ENCODE data around the gene MLLT6. TPM values are rescaled to one million over a fixed set of nuclear protein-coding genes. Genes with fewer than 3 reads are reported as not detected.

The MLLT6 gene
- total and polyA plus RNA-seq, 2 of the 13 experiments (the other 11 are each of a cell fraction or from before 2014, with no cell fraction given): 50.7 to 69.5 TPM

- TF ChIP-seq TFDP2 (CRISPR knock-in tag; IDR thresholded peaks at IDR 0.05) (peak; percentile 50; the same call in 1 of the 2 replicates), MAFK (conservative IDR thresholded peaks at IDR 0.05 in 1 of 2, IDR thresholded peaks at IDR 0.05 in 1 of 2; ENCODE audit: low read length in 2 of 2) (no peak), CHD4 (IDR thresholded peaks at IDR 0.05; ENCODE audit: borderline replicate concordance, low read length) (no peak), STAG1 (CRISPR knock-in tag; IDR thresholded peaks at IDR 0.05) (peak; percentile 95), NCOA2 (CRISPR knock-in tag; IDR thresholded peaks at IDR 0.05) (peak; percentile 48; the same call in 1 of the 2 replicates), DNMT1 (CRISPR knock-in tag; IDR thresholded peaks at IDR 0.05) (peak; percentile 54; the same call in 1 of the 2 replicates), HMGA1 (CRISPR knock-in tag; conservative IDR thresholded peaks at IDR 0.05) (no peak), ZNF576 (CRISPR knock-in tag; IDR thresholded peaks at IDR 0.05) (no peak), ARID2 (CRISPR knock-in tag; IDR thresholded peaks at IDR 0.05; ENCODE audit: borderline replicate concordance) (no peak), KLF13 (CRISPR knock-in tag; IDR thresholded peaks at IDR 0.05) (no peak), GPN1 (CRISPR knock-in tag; IDR thresholded peaks at IDR 0.05; ENCODE audit: borderline replicate concordance) (no peak), WIZ (CRISPR knock-in tag; IDR thresholded peaks at IDR 0.05) (no peak), ZBED4 (CRISPR knock-in tag; IDR thresholded peaks at IDR 0.05; ENCODE audit: borderline replicate concordance) (0 out of 2 replicates have a peak, but pooled peaks have one; percentile 28), MTF1 (CRISPR knock-in tag; IDR thresholded peaks at IDR 0.05) (no peak), RFX3 (CRISPR knock-in tag; IDR thresholded peaks at IDR 0.05) (no peak), ZMYM2 (CRISPR knock-in tag; IDR thresholded peaks at IDR 0.05) (peak; percentile 86), CBX5 (CRISPR knock-in tag; IDR thresholded peaks at IDR 0.05; ENCODE audit: borderline replicate concordance) (peak; percentile 78; the same call in 1 of the 2 replicates), FOXO1 (CRISPR knock-in tag; IDR thresholded peaks at IDR 0.05) (peak; percentile 57)
- TF ChIP-seq, protein P1, sequence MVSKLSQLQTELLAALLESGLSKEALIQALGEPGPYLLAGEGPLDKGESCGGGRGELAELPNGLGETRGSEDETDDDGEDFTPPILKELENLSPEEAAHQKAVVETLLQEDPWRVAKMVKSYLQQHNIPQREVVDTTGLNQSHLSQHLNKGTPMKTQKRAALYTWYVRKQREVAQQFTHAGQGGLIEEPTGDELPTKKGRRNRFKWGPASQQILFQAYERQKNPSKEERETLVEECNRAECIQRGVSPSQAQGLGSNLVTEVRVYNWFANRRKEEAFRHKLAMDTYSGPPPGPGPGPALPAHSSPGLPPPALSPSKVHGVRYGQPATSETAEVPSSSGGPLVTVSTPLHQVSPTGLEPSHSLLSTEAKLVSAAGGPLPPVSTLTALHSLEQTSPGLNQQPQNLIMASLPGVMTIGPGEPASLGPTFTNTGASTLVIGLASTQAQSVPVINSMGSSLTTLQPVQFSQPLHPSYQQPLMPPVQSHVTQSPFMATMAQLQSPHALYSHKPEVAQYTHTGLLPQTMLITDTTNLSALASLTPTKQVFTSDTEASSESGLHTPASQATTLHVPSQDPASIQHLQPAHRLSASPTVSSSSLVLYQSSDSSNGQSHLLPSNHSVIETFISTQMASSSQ (IDR thresholded peaks at IDR 0.05; ENCODE audit: low read depth): no peak
- TF ChIP-seq, protein P1 (CRISPR knock-in tag; IDR thresholded peaks at IDR 0.05; ENCODE audit: borderline replicate concordance): no peak
- TF ChIP-seq, protein P2, sequence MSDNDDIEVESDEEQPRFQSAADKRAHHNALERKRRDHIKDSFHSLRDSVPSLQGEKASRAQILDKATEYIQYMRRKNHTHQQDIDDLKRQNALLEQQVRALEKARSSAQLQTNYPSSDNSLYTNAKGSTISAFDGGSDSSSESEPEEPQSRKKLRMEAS (IDR thresholded peaks at IDR 0.05): peak; percentile 90
Measured at GRCh38 chr17:38676706-38677504, 28.2 kb upstream of the MLLT6 start (continued).

Measured in HepG2 (cell line).